HepG2 (cell line): ENCODE measurements around the gene RGL1. TPM values are rescaled to one million over a fixed set of nuclear protein-coding genes. Genes with fewer than 3 reads are reported as not detected.

Experiments used
- ATAC-seq: fragments of 200-7000 bp; cut with Tn5 transposase; 3 replicates; pipeline ENCODE4 v1.9.1; 2020; ENCODE audit warnings: mild to moderate bottlenecking, moderate library complexity
- BruUV-seq: library from RNA; stranded (reverse); fragments of 400-500 nt; replicated peaks from 2 replicates; lab custom pipeline; 2021; lab: Mats Ljungman, UMichigan
- CTCF ChIA-PET: fragments of 300-600 bp; formaldehyde crosslinking; extraction: SDS; loops from one replicate; lab custom pipeline; 2021; ENCODE audit warnings: low total read pairs, inconsistent platforms, low intra/inter-chr PET ratio; lab: Yijun Ruan, JAX
- POLR2A ChIA-PET: fragments of 350-600 bp; sonication (Branson Sonifier 250); formaldehyde crosslinking; loops from one replicate; lab custom pipeline; 2020; ENCODE audit warnings: antibody characterized with exemption, inconsistent platforms; lab: Yijun Ruan, JAX
- DNase-seq: peaks from one replicate; pipeline ENCODE4 v3.0.0-alpha.2; 2015; ENCODE audit warnings: low spot score
- FAIRE-seq: peaks from 3 replicates; lab custom pipeline; 2011; peaks lifted over from hg19 to GRCh38; lab: Jason Lieb, UNC
- H2AFZ ChIP-seq: one replicate; pipeline ENCODE4 v1.6.1; 2011; ENCODE audit warnings: low read length, inconsistent platforms
- H3K27ac ChIP-seq: fragments of 300-600 bp; 3 replicates; pipeline ENCODE4 v1.8.0; 2011; ENCODE audit warnings: mixed run types, mild to moderate bottlenecking, mixed read lengths, low read length, inconsistent platforms; ENCODE audit not compliant: insufficient read depth; ENCODE audit errors: extremely low read length
- H3K27me3 ChIP-seq, 2 experiments: fragments of 200-600 bp in 1 of 2; 2 replicates in 1 of 2; 3 replicates in 1 of 2; pipeline versions ENCODE4 v1.6.0 to v1.8.0; 2011; ENCODE audit warnings: low read length in 2 of 2, mild to moderate bottlenecking in 2 of 2, moderate library complexity in 2 of 2, inconsistent platforms in 1 of 2; ENCODE audit not compliant: insufficient read depth in 2 of 2, control insufficient read depth in 1 of 2
- H3K36me3 ChIP-seq, 2 experiments: fragments of 200-600 bp in 1 of 2; replicated peaks in 1 of 2; 2 replicates in 1 of 2; 3 replicates in 1 of 2; pipeline versions ENCODE4 v1.5.1 to v1.8.0; 2011; ENCODE audit warnings: low read length in 2 of 2, inconsistent platforms in 1 of 2; ENCODE audit not compliant: insufficient read depth in 2 of 2, control insufficient read depth in 1 of 2
- H3K4me1 ChIP-seq: 2 replicates; pipeline ENCODE4 v1.5.1; 2012; ENCODE audit warnings: low read length, inconsistent platforms; ENCODE audit not compliant: insufficient read depth
- H3K4me2 ChIP-seq: 2 replicates; pipeline ENCODE4 v1.6.0; 2011; ENCODE audit warnings: low read depth, low read length, inconsistent platforms
- H3K4me3 ChIP-seq, 3 experiments: fragments of 200-600 bp in 1 of 3; sonication (generic), shearing (Covaris generic) in 1 of 3; replicated peaks in 1 of 3; 2 replicates each; pipeline ENCODE4 v1.5.1; 2011 to 2016; ENCODE audit warnings: low read length in 3 of 3, inconsistent platforms in 2 of 3, low read depth in 2 of 3, mild to moderate bottlenecking in 2 of 3, control low read depth in 1 of 3, mixed read lengths in 1 of 3; ENCODE audit not compliant: insufficient read depth in 1 of 3
- H3K79me2 ChIP-seq: one replicate; pipeline ENCODE4 v1.6.1; 2011; ENCODE audit warnings: low read length, inconsistent platforms; ENCODE audit not compliant: insufficient read depth
- H3K9ac ChIP-seq: 2 replicates; pipeline ENCODE4 v1.6.0; 2011; ENCODE audit warnings: mild to moderate bottlenecking, low read depth, low read length, inconsistent platforms; ENCODE audit not compliant: insufficient read depth
- H3K9me3 ChIP-seq: 2 replicates; pipeline ENCODE4 v1.5.1; 2012; ENCODE audit warnings: mild to moderate bottlenecking, low read length
- H4K20me1 ChIP-seq: 2 replicates; pipeline ENCODE4 v1.6.0; 2011; ENCODE audit warnings: inconsistent platforms, mild to moderate bottlenecking, low read length, moderate library complexity; ENCODE audit not compliant: insufficient read depth
- CHD2 ChIP-seq: IDR thresholded peaks from 2 replicates; pipeline ENCODE4 v1.6.1; 2011; ENCODE audit warnings: low read depth, low read length, improper control_type of control experiment
- NCOR1 ChIP-seq: fragments of 200-600 bp; sonication (generic); IDR thresholded peaks from 2 replicates; pipeline ENCODE4 v1.7.0; 2017; ENCODE audit warnings: antibody characterized with exemption, low read length, borderline replicate concordance
- NFIC ChIP-seq: IDR thresholded peaks from 2 replicates; pipeline ENCODE4 v1.6.1; 2012; ENCODE audit warnings: mild to moderate bottlenecking, low read length, inconsistent platforms
- POLR2G ChIP-seq: fragments of 200-400 bp; formaldehyde crosslinking; IDR thresholded peaks from 2 replicates; pipeline ENCODE4 v1.6.1; 2018; ENCODE audit warnings: mild to moderate bottlenecking, low read depth, low read length, moderate library complexity
- PRMT3 ChIP-seq: sonication (generic); formaldehyde crosslinking; IDR thresholded peaks from 2 replicates; pipeline ENCODE4 v1.8.1; 2022; ENCODE audit warnings: low read depth, mild to moderate bottlenecking, moderate library complexity, missing genetic modification reagents, borderline replicate concordance
- RNF2 ChIP-seq: fragments of 450-650 bp; conservative IDR thresholded peaks from 2 replicates; pipeline ENCODE4 v1.6.1; 2016; ENCODE audit warnings: low read depth
- SRY ChIP-seq: sonication (generic); formaldehyde crosslinking; IDR thresholded peaks from 2 replicates; pipeline ENCODE4 v1.8.0; 2022; ENCODE audit warnings: mild to moderate bottlenecking, missing genetic modification reagents
- WGBS: methylation state at CpG from one replicate; pipeline ENCODE4 v1.1.6; 2017; ENCODE audit warnings: low lambda C conversion rate; 5-methylcytosine and 5-hydroxymethylcytosine counted together
- in situ Hi-C: cut with HindIII; loops from 2 replicates; pipeline ENCODE4 v1.10.0; 2017; ENCODE audit warnings: low pct_unique_long_range_greater_than_20kb; ENCODE audit not compliant: extremely low pct_ligation_motif_present
- intact Hi-C: fragments of 100-400 bp; cut with micrococcal nuclease; formaldehyde crosslinking; loops from one replicate; pipeline ENCODE4 v1.10.0; 2022; ENCODE audit not compliant: unreplicated experiment
- polyA plus RNA-seq, 8 experiments: library from polyadenylated mRNA; depleted of rRNA in 3 of 8; stranded (reverse) in 7 of 8; unstranded in 1 of 8; fragments of >200 nt; fragmentation: Illumina TruSeq in 4 of 8; extraction: Trizol in 4 of 8; gene quantifications; 2 replicates each; pipeline versions ENCODE4 v1.2.1 to v1.2.3, GENCODE V29; 2011 to 2016; ENCODE audit warnings: low read depth in 4 of 8, missing spikeins in 1 of 8, mixed read lengths in 1 of 8; ENCODE audit not compliant: insufficient read depth in 1 of 8
- total RNA-seq, 5 experiments: library from RNA; depleted of rRNA; stranded (reverse); fragments of >200 nt; fragmentation: Illumina TruSeq; extraction: Trizol; gene quantifications; 2 replicates each; pipeline ENCODE4 v1.2.3, GENCODE V29; 2016; ENCODE audit warnings: low read depth in 1 of 5
- TF ChIP-seq, protein P1 (sequence below): sonication (generic); formaldehyde crosslinking; IDR thresholded peaks from 2 replicates; pipeline ENCODE4 v1.8.0; 2022; ENCODE audit warnings: mild to moderate bottlenecking, missing genetic modification reagents, borderline replicate concordance

The RGL1 gene
- total and polyA plus RNA-seq, 2 of the 13 experiments (the other 11 are each of a cell fraction or from before 2014, with no cell fraction given) = 3.5 to 4.7 TPM

DNA sequence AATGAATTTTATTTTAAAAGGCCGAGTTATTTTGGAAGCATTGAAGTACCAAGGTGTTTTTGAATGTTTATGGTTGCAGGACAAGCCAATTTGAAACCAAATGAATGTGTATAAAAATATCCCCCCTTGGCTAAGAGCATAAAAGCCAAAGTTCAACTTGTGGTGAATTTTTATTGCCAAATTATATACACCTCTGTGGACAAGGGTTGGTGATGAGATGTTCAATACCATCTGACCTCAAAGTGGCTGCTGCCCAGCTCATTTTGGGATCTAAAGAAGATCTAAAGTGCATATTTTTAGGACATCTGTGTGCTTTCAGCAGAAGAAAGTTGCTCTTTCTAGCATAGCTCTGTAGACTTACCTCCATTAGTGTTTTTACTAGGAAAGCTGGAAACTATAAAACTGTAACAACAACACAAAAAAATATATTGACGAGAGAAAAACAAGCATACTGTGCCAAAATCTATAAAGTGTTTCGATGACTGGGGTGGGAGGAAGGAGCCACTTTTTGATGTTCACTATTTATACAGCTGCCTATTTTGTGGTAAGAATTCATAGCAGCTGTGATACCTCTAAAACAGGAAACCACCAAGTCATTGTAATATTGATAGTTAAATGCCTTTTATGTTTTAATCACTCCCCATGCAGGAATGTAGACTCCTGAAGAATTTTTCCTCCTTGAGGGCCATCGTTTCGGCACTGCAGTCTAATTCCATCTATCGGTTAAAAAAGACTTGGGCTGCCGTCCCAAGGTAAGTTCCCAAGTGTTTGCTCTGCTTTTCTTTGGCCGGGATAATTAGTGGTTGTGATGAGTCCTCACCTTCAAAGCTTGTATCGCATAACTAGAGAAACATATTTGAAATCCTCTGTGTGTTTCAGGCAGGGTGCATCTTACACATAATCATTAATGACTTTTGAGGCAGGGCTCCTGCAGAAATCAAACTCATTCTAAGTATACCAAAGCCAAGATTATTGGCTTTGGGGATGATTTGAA is 83.2 kb downstream of the RGL1 start (continued):
- TF ChIP-seq CHD2 = no peak
- TF ChIP-seq SRY (CRISPR knock-in tag) = no peak
- TF ChIP-seq, protein P1, sequence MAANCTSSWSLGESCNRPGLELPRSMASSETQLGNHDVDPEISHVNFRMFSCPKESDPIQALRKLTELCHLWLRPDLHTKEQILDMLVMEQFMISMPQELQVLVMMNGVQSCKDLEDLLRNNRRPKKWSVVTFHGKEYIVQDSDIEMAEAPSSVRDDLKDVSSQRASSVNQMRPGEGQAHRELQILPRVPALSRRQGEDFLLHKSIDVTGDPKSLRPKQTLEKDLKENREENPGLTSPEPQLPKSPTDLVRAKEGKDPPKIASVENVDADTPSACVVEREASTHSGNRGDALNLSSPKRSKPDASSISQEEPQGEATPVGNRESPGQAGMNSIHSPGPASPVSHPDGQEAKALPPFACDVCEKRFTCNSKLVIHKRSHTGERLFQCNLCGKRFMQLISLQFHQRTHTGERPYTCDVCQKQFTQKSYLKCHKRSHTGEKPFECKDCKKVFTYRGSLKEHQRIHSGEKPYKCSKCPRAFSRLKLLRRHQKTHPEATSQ = no peak
- no peak for TF ChIP-seq RNF2
- no peak for TF ChIP-seq NCOR1

DNA sequence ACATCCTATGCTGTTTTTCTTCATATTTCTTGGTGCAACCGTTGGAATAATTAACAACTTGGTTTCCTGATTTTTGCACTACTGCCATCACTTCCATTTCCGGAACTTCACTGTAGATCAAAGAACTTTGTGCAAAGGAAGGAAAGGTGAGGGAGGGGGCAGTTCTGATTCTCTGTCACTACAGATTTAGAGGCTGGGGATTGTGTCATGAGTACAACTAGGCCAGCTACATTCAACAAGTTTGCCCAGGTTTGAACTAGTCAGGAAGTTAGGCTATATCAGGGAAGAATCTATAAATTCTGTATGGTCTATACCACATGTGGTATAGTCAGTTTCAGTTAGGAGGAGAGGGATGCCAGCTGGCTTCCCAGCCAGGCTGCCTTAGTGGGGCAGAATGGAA is 84.2 kb downstream of the RGL1 start:
- ATAC-seq (no peak), DNase-seq (no peak)
- intact Hi-C loops = no loop called here

More for the DNA sequence above, 84.2 kb downstream of the RGL1 start:
- no peaks in the 10 kb centered on the region for H3K79me2 ChIP-seq
- H3K9me3 ChIP-seq = no peaks in the 10 kb centered on the region
- CTCF ChIA-PET = no interaction called here
- H3K27me3 ChIP-seq = no peaks in the 10 kb centered on the region
- in situ Hi-C loops = no loop called here
- H4K20me1 ChIP-seq = no peaks in the 10 kb centered on the region
- no peak overlapping the region for H3K4me2 ChIP-seq
- no peak overlapping the region for H3K9ac ChIP-seq
- no TSS peak for BruUV-seq
- 91% methylated on average over 2 of the region's 2 CpGs for WGBS
- H3K4me3 ChIP-seq = no peak overlapping the region
- H3K27ac ChIP-seq = no peak overlapping the region
- POLR2A ChIA-PET = no interaction called here
- H2AFZ ChIP-seq = no peak overlapping the region
- peaks cover 23% of the 10 kb centered on the region for H3K4me1 ChIP-seq
- TF ChIP-seq POLR2G (no peak), PRMT3 (CRISPR knock-in tag) (no peak), NFIC (no peak)
- TF ChIP-seq, all 625 proteins: peak for 0
- no peak for FAIRE-seq
- peaks cover 5% of the 10 kb centered on the region in 2 experiments; a peak in 3 of 5 replicates for H3K36me3 ChIP-seq
